ENCODE measurements around the gene TTLL6.
"Not testable (repeated sequence)": the region's sequence is repeated elsewhere in the genome, so short reads cannot be mapped to it uniquely, and the experiment has no call there.

Gene TTLL6

DNA sequence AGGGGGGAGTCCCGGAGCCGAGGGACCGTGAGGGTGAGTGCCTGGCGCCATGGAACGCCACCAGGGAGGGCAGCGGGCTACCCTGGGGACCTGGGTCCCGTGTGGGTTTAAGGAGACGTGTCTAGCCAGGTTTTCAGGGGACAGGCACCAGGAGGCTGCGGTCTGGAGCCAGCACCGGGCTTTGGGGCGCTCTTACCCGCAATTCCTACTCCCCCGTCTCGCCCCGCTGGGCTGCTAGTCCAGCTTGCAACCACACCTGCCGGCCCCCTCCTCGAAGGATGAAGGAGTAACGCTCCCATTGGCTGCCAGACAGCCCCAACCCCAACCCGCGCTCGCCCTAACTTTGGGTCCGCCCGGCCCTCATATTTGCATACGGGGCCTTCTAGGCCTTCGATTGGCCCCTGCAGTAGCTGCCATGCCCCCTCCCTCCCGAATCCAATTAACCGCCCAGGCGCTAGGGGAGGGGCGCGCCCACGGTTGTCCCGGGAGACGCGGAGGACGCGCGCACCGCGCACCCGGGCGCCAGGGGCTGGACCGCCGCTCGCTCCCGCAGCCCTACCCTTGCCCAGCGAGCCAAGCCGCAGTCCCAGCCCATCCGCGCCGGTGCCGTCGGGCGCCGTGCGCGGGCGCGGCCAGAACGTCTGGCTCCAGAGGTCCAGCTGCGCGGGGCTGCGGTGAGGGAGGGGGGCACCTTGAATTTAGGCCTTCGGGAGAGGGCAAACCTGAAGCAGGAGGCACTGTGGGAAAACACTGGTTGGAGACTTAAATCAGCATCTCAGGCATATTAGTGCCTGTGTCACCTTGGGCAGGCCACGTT lies at the start of gene TTLL6:
TSS of gene TTLL6 (minus strand) at position 456 of the 817 bp plus-strand sequence. CDS start at position 299, 157 bp downstream.
- DNase-seq (ENCODE audit: low read depth in 2 of 2): peak; percentile 43 to 54

GRCh38 chr17:48860456-48860855 lies 43.4 kb upstream of the TTLL6 start:
- DNase-seq (ENCODE audit: low read depth in 2 of 2): no peak

- no peak for DNase-seq (ENCODE audit: low read depth in 2 of 2)
Measured at GRCh38 chr17:48860034-48860433, 43.0 kb upstream of the TTLL6 start.

DNA sequence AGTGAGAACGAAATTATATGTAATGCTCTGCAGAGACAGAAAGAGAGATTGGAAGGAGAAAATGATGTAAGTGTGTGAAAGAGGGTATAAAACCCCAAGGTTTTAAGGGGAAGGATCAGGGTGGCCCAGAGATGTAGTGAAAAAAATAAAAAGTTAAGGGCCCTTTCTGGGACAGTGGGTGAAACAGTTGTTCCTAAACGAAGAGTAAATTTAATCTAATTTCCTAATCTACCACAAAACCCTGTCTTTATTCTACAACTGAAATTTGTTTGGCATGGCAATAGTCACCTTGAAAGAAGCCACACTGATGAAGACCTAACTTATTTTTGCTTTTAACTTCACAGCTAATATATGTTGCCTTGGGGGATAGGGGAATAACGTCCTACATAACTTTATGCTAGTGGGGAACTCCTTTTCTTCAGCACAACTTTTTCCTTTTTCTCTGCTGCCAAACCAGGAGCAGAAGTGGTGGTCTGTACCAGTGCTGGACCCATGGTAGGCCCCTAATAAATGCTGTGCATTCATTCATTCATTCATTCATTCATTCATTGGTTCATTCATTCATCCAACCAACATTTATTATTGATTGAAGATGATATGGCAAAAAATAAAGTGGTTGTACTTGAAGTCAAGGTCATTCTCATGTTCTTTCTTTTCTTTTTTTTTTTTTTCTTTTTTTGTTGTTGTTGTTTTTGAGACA lies 39.2 kb upstream of the TTLL6 start:
- no peak for DNase-seq (ENCODE audit: low read depth in 2 of 2)

- DNase-seq (ENCODE audit: low read depth in 2 of 2): no peak
Measured at GRCh38 chr17:48854774-48855476, 37.9 kb upstream of the TTLL6 start.

- DNase-seq (ENCODE audit: low read depth in 2 of 2): no peak
Measured at GRCh38 chr17:48850792-48851323, 33.8 kb upstream of the TTLL6 start.

GRCh38 chr17:48843187-48843900 lies 26.3 kb upstream of the TTLL6 start:
- no peak for DNase-seq (ENCODE audit: low read depth in 2 of 2)

DNA sequence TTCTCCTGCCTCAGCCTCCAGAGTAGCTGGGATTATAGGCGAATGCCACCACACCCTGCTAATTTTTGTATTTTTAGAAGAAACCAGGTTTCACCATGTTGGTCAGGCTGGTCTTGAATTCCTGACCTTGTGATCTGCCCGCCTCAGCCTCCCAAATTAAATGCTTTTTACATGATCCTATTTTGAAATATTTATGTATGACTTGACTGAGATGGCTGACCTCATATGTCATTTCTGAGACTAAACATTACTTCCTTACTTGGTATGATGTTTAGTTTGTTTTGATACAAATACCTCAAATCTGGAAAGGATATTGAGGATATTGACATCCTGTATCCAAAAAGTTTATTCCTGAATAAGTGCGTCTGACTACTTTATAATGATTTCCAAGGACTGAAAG lies 25.7 kb upstream of the TTLL6 start:
- no peak for DNase-seq (ENCODE audit: low read depth in 2 of 2)

- no peak for DNase-seq (ENCODE audit: low read depth in 2 of 2)
Measured at GRCh38 chr17:48841395-48841831, 24.4 kb upstream of the TTLL6 start.

GRCh38 chr17:48840441-48840840 lies 23.4 kb upstream of the TTLL6 start:
- no peak for DNase-seq (ENCODE audit: low read depth in 2 of 2)

GRCh38 chr17:48837458-48837857 lies 20.4 kb upstream of the TTLL6 start:
- not testable (repeated sequence) for DNase-seq (ENCODE audit: low read depth in 2 of 2)

GRCh38 chr17:48835971-48836370 lies 18.9 kb upstream of the TTLL6 start:
- no peak for DNase-seq (ENCODE audit: low read depth in 2 of 2)

GRCh38 chr17:48834973-48835372 lies 17.9 kb upstream of the TTLL6 start:
- no peak for DNase-seq (ENCODE audit: low read depth in 2 of 2)

- no peak for DNase-seq (ENCODE audit: low read depth in 2 of 2)
Measured at GRCh38 chr17:48831549-48831883, 14.5 kb upstream of the TTLL6 start.

DNA sequence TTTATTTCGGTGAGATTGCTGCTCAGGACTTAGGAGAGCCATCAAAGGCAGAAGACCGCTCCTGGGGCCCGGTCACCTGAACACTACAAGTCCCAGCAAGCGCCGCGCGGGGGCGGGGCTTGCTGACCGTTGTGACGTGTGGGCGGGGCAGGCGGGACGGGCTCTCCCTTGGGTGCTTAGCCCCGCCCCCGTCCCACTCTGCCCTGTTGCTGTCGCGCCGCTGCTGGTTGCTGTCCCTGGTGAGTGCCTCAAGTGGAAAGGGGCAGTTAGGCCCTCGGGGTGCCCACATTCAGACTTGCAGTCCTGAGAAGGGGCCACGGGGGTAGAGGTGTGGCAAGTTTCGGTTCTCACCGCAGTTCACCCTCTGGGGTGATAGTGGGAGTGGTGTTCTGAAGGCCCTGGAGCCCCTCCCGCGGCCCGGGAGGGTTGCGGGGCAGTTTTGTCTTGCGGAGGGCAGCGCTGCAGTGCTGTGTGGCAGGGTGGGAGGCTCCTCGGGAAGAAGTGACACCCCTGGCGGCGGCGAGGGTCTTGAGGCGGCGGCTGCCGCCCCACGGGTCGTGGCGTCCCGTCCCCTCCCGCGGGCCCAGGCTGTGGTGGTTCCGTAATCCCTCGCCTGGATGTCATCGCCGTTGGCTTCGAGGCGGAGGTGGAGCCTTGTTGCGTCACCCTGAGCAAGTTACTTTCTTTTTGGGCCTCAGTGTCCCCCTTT lies 14.0 kb upstream of the TTLL6 start, which contains the start of gene CALCOCO2:
TSS of gene CALCOCO2 (plus strand) at position 196 of the 709 bp plus-strand sequence. CDS start 10,673 bp downstream, outside the sequence.
- DNase-seq (ENCODE audit: low read depth in 2 of 2): peak; percentile 87 to 88

GRCh38 chr17:48825446-48826381 lies 8.7 kb upstream of the TTLL6 start:
- DNase-seq (ENCODE audit: low read depth in 2 of 2): no peak

- not testable (repeated sequence) for DNase-seq (ENCODE audit: low read depth in 2 of 2)
Measured at GRCh38 chr17:48820936-48821335, 3.9 kb upstream of the TTLL6 start.

- no peak for DNase-seq (ENCODE audit: low read depth in 2 of 2)
Measured at GRCh38 chr17:48819466-48819865, 2.4 kb upstream of the TTLL6 start.

DNA sequence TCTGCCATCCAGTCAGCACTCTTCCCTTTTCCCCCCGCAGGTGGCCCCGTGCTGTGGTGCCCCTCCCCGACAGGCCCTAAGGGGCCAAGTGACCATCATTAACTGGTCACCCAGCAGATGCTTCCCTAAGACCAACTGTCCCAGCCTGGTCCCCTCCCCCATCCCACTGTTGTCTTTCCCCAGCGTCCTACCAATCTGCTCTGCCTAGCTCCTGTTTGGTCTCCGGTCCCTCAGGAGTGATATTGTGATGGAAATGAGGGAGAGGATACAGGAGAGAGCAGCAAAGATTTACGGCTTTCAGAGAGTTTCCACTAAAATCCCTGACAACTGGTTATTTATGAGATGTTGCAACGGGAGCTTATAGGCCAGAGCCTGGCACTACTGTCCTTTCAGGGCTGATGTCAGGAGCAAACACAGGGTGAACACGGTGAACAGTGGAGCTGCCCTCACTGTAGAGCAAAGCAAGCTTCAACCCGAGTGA lies 1.4 kb upstream of the TTLL6 start:
- no peak for DNase-seq (ENCODE audit: low read depth in 2 of 2)

- no peak for DNase-seq (ENCODE audit: low read depth in 2 of 2)
Measured at GRCh38 chr17:48816438-48816773, 623 bp downstream of the TTLL6 start.

All from stimulated activated CD8-positive, alpha-beta memory T cell treated with anti-CD3 and anti-CD28 coated beads, Interleukin-2, amount 100 ng/mL, for 48 hours (primary cell).